Subcutaneous abdominal adipose tissue (tissue), 5 donors: ENCODE results near the gene PANK4.

Source experiments
- H3K27ac ChIP-seq: one replicate; pipeline ENCODE4 v1.7.0; 2013; ENCODE audit warnings: low read depth, mild to moderate bottlenecking, inconsistent platforms, low read length, moderate library complexity
- H3K27me3 ChIP-seq, 5 donors: one replicate each; pipeline ENCODE4 v1.7.0; 2013; ENCODE audit warnings: low read length in 5 of 5, inconsistent platforms in 1 of 5; ENCODE audit not compliant: control insufficient read depth in 5 of 5, insufficient read depth in 4 of 5
- H3K36me3 ChIP-seq, 5 donors: one replicate each; pipeline ENCODE4 v1.7.0; 2013; ENCODE audit warnings: low read length in 5 of 5; ENCODE audit not compliant: control insufficient read depth in 5 of 5, insufficient read depth in 5 of 5
- H3K4me1 ChIP-seq, 5 donors: one replicate each; pipeline ENCODE4 v1.7.0; 2013; ENCODE audit warnings: low read length in 5 of 5, mild to moderate bottlenecking in 3 of 5, moderate library complexity in 1 of 5; ENCODE audit not compliant: control insufficient read depth in 5 of 5, insufficient read depth in 5 of 5
- H3K4me3 ChIP-seq, 5 donors: one replicate each; pipeline ENCODE4 v1.7.0; 2013; ENCODE audit warnings: low read length in 5 of 5, low read depth in 1 of 5
- H3K9ac ChIP-seq, 5 donors: one replicate each; pipeline ENCODE4 v1.7.0; 2013; ENCODE audit warnings: low read length in 5 of 5, mild to moderate bottlenecking in 4 of 5, moderate library complexity in 3 of 5
- H3K9me3 ChIP-seq, 5 donors: one replicate each; pipeline ENCODE4 v1.7.0; 2013; ENCODE audit warnings: low read length in 5 of 5; ENCODE audit not compliant: control insufficient read depth in 5 of 5
- donor health status: healthy.
- donor health status: healthy.
- donor health status: healthy.
- donor health status: healthy.
- donor health status: healthy.

PANK4 gene

DNA sequence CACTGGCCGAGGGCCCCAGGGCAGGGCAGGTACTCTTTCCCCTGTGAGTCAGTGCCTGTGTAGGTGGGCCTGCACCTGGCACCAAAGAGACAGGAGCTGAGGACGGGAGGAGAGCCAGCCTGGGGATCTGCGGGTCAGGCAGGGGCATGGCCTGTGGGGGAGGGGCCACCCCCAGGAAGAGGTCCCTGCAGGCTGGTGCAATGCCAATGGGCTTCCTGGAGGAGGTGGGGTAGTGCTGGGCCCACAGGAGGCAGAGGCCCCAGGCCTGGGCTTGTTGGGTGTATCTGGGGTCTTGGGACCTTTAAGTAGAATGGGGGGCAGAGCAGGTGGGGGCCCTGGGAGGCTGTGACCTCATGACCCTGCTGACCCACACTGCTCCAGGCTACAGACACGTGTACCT, 27.1 kb downstream of the PANK4 start:
- no peaks in the 10 kb centered on the region for H3K9me3 ChIP-seq
- H3K4me1 ChIP-seq, result peaks cover 0 to 4% (median 0%) of the 10 kb centered on the region in 5 donors
- no peaks in the 10 kb centered on the region for H3K36me3 ChIP-seq
- no peak overlapping the region for H3K9ac ChIP-seq
- peaks cover 35 to 58% (median 47%) of the 10 kb centered on the region in 5 donors for H3K27me3 ChIP-seq
- no peak overlapping the region for H3K4me3 ChIP-seq
- no peak overlapping the region for H3K27ac ChIP-seq

DNA sequence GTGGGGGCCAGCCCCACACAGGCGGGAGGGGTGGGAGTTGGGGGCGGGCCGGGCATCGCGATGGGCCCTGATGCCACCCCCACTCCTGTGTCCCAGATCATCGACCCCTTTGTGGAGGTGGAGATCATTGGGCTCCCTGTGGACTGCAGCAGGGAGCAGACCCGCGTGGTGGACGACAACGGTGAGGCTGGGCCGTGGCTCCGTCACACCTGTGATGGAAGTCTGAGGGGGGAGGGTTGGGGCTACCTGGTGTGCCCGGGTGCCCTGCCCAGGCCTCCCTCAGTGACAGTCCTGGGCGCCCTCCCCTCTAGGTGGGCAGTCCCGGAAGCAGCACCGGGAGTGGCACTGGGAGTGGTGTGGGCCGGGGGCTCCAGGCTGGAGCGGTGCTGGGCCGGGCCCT, 27.7 kb downstream of the PANK4 start:
- Histone ChIP-seq H3K36me3 (no peaks in the 10 kb centered on the region), H3K27me3 (peaks cover 35 to 55% (median 50%) of the 10 kb centered on the region in 5 donors), H3K9me3 (no peaks in the 10 kb centered on the region), H3K4me3 (no peak overlapping the region), H3K27ac (no peak overlapping the region), H3K9ac (no peak overlapping the region), H3K4me1 (peaks cover 0 to 4% (median 0%) of the 10 kb centered on the region in 5 donors)

DNA sequence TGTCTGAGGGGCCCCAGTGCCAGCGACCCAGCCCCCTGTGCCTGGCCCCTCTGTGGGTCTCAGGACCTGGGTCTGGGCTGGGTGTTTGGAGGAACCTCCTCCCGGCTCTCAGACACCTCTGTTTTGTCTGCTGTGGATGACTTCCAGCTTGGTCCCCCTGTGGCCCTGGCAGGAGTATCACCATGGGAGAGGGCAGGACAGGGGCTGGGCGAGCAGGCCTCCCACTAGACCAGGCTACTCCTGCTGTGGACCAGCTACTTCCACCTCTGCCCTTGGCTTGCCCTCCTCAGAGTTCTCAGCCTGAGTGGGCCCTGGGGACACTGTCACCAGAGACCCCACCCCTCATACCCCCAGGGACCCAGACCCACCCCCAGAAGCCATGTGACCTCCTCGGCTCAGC, 28.5 kb downstream of the PANK4 start:
- Histone ChIP-seq H3K9ac (no peak overlapping the region), H3K9me3 (no peaks in the 10 kb centered on the region), H3K4me1 (peaks cover 0 to 4% (median 0%) of the 10 kb centered on the region in 5 donors), H3K27me3 (peaks cover 29 to 55% (median 48%) of the 10 kb centered on the region in 5 donors), H3K27ac (no peak overlapping the region), H3K4me3 (no peak overlapping the region), H3K36me3 (no peaks in the 10 kb centered on the region)

DNA sequence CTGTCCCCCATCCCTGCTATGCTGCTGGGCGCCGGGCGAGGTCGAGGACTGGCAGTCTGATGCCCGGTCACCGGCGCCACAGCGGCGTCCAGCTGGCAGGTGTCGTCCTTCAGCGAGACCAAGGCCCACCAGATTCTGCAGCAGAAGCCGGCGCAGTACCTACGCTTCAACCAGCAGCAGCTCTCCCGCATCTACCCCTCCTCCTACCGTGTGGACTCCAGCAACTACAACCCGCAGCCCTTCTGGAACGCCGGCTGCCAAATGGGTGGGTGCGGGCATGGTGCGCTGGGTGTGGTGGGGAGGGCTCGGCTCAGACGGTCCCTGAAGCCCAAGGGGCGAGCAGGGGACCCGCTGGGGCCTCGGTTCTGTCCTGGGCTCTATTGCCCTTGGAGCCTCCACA, 29.6 kb downstream of the PANK4 start:
- Histone ChIP-seq H3K36me3 (no peaks in the 10 kb centered on the region), H3K27me3 (peaks cover 27 to 54% (median 50%) of the 10 kb centered on the region in 5 donors), H3K27ac (no peak overlapping the region), H3K4me1 (peaks cover 0 to 4% (median 0%) of the 10 kb centered on the region in 5 donors), H3K9ac (no peak overlapping the region), H3K9me3 (no peaks in the 10 kb centered on the region), H3K4me3 (no peak overlapping the region)

DNA sequence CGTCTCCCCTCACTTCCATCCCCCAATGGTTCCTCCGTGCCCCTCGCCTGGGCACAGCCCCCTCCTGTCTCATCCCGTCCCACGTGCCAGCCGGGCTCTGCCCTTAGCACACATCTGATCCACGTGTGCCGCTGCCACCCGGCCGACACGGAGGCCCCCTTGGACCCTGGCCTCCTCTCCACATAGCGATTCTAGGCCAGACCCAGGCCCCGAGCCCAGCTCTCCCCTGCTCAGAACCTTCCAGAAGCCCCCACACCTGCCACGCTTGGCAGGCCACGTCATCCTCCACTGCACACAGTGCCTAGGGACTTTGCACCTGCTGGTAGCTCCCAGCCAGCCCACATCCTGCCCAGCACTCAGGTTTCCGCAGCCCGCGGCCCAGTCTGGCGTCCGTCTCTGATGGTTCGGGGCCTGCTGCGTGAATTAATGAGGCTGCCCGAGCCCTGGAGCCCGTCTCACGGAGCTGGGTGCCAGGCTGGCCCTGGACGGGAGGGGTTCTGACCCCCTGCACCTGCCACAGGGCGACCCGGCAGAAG, 30.2 kb downstream of the PANK4 start:
- Histone ChIP-seq H3K4me1 (peaks cover 0 to 4% (median 0%) of the 10 kb centered on the region in 5 donors), H3K9ac (no peak overlapping the region), H3K27ac (no peak overlapping the region), H3K4me3 (no peak overlapping the region), H3K36me3 (no peaks in the 10 kb centered on the region), H3K27me3 (peaks cover 21 to 52% (median 47%) of the 10 kb centered on the region in 5 donors), H3K9me3 (no peaks in the 10 kb centered on the region)

DNA sequence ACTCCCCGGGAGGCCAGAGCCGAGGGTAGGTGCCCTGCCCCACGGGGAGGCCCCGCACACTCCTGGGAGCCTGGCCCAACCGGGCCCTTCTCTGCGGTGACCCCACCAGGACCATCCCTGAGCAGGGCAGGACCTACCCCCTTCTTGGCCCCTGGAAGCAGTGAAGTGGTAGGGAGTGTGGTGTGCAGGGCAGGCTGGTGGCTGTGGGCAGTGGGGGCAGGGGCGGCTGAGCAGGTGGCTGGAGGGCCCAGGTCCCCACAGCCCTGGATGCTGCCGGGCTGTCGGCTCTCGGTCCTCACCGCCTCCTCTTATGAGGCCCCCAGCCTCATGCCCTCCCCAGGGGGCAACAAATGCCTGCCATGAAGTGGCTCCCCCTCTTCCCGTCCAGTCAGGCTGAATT, 30.9 kb downstream of the PANK4 start:
- no peaks in the 10 kb centered on the region for H3K9me3 ChIP-seq
- no peak overlapping the region for H3K4me3 ChIP-seq
- H3K36me3 ChIP-seq, result no peaks in the 10 kb centered on the region
- H3K9ac ChIP-seq, result no peak overlapping the region
- peaks cover 19 to 51% (median 45%) of the 10 kb centered on the region in 5 donors for H3K27me3 ChIP-seq
- peaks cover 0 to 4% (median 0%) of the 10 kb centered on the region in 5 donors for H3K4me1 ChIP-seq
- no peak overlapping the region for H3K27ac ChIP-seq

DNA sequence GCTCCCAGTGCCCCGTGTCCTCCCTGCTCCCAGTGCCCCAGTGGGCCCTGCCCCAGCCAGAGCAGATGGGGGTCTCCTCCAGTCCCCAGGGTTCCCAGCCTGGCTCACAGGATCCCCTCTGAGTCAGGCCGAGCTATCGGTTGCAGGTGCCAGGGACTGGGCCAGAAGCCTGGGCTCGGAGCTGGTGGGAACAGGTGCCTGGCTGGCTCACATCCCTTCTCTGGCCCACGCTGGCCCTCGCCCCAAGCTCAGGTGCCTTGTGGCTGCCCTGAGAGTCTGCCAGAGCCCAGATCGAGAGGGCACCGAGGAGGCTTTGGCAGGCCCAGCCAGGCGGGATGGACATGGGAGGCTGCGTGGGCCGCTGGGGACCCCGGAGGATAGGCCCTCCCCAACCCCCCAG, 31.4 kb downstream of the PANK4 start:
- Histone ChIP-seq H3K27me3 (peaks cover 16 to 47% (median 43%) of the 10 kb centered on the region in 5 donors), H3K27ac (no peak overlapping the region), H3K9me3 (no peaks in the 10 kb centered on the region)

DNA sequence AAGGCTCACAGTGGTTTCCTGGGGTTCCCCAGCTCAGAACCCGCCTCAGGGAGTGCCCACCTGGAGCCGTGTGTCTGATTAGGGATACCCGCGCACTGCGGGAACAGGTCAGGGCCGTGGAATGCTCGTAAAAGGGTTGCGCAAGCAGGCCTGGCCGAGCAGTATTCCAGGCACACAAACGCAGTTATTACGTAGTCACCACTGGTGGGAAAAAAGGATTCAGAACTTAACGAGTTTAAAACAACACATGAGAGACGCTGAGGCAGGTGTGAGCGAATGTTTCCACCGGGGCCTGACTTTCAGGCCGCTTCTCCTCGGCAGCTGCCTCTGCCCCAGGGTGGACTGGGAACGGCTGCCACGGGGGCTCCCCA, 32.1 kb downstream of the PANK4 start:
- no peaks in the 10 kb centered on the region for H3K4me1 ChIP-seq
- H3K9me3 ChIP-seq, result peaks cover under 1 to 4% (median 4%) of the 10 kb centered on the region in 5 donors
- peaks cover 14 to 44% (median 37%) of the 10 kb centered on the region in 5 donors for H3K27me3 ChIP-seq
- H3K27ac ChIP-seq, result no peak overlapping the region
- H3K36me3 ChIP-seq, result no peaks in the 10 kb centered on the region
- no peak overlapping the region for H3K4me3 ChIP-seq
- H3K9ac ChIP-seq, result no peak overlapping the region

More for the DNA sequence above, 31.4 kb downstream of the PANK4 start:
- Histone ChIP-seq H3K36me3 (no peaks in the 10 kb centered on the region), H3K9ac (no peak overlapping the region), H3K4me1 (peaks cover 0 to 1% (median 0%) of the 10 kb centered on the region in 5 donors), H3K4me3 (no peak overlapping the region)

DNA sequence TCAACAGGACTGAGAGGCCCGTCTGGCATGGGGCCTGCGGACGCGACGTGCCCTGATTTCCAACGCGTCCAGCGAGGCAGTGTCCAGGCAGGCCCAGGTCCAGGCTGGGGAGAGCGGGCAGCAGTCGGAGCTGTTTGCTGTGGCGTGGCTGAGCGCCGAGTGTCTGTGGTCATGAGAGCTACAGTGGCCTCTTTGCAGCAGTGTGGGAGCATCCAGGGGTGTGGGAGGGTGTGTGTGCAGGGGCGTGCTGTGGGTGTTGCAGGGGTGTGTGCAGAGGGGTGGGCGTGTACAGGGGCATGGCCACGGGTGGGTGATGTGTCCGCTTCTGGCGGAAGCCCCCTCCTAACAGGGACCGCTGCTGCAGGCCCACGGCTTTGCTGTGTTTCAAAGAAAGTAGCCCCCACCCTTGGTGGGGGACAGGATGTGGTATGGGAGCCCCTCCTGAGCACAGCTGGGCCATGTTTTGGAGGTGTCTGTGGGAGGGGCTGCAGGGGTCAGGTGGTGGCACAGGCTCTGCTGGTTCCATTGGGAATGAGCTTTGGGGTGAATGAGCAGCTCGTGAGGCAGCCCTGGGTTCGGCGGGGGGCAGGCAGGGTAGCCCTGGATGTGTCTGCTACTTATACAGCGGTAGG, 32.6 kb downstream of the PANK4 start:
- H3K36me3 ChIP-seq, result no peaks in the 10 kb centered on the region
- H3K4me1 ChIP-seq, result no peaks in the 10 kb centered on the region
- no peak overlapping the region for H3K27ac ChIP-seq
- no peak overlapping the region for H3K4me3 ChIP-seq
- H3K9ac ChIP-seq, result no peak overlapping the region
- peaks cover 4 to 9% (median 9%) of the 10 kb centered on the region in 5 donors for H3K9me3 ChIP-seq
- H3K27me3 ChIP-seq, result peaks cover 9 to 39% (median 33%) of the 10 kb centered on the region in 5 donors

DNA sequence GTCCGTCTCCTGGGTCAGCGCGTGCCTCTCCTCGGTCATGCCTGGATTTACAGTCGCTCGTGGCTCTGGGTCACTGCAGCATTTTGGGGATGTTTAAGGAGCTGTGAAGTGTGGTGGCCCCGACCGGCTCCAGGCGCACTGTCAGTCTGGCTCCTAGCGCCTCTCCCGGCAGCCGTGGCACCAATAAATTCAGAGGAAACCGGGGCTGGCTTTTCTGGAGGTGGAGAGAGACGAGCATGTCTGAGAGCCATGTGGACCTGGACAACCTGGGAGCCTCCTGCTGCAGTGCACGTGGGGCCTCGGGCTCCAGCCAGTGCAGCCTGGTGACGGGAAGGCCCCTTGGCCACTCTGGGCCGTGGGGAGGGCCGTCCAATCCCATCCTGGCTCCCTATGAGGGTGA, 33.2 kb downstream of the PANK4 start:
- Histone ChIP-seq H3K27ac (no peak overlapping the region), H3K9ac (no peak overlapping the region), H3K9me3 (peaks cover 6 to 15% (median 15%) of the 10 kb centered on the region in 5 donors), H3K27me3 (peaks cover 7 to 36% (median 31%) of the 10 kb centered on the region in 5 donors), H3K4me3 (no peak overlapping the region), H3K4me1 (no peaks in the 10 kb centered on the region), H3K36me3 (no peaks in the 10 kb centered on the region)
